NT2/D1 (cell line): ENCODE data around the gene BCHE.

ENCODE experiments used
- SUZ12 ChIP-seq: IDR thresholded peaks from 2 replicates; pipeline ENCODE4 v1.6.1; 2011; ENCODE audit not compliant: insufficient read length, insufficient read depth; ENCODE audit errors: extremely low read depth
- YY1 ChIP-seq: IDR thresholded peaks from 2 replicates; pipeline ENCODE4 v1.6.1; 2011; ENCODE audit not compliant: insufficient read length, insufficient read depth
- ZNF274 ChIP-seq: IDR thresholded peaks from 2 replicates; pipeline ENCODE4 v1.6.1; 2011; ENCODE audit warnings: mild to moderate bottlenecking, low read depth, low read length

DNA sequence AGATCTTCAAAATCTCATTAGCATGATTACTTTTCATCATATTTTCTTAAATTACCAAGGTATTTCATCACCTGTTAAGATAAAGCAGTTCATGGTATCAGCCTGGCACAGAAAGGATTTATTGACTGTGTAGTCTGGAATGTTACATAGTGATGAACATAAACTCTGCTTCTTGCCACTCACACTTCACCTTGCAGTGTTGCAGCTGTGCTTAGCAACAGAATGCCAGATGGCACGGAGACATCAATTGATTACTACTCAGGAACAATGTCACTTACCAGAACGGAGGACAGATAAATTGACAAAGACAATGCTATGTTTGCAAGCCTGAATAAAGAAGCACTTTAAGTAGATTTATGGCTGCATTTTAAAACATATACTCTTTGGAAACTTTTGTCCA, 15.0 kb upstream of the BCHE start:
- TF ChIP-seq ZNF274 (no peak), YY1 (no peak), SUZ12 (no peak)
